Progenitor cell of endocrine pancreas (in vitro differentiated cells): ENCODE data around the gene FCGBP. TPM values are rescaled to one million over a fixed set of nuclear protein-coding genes. Genes with fewer than 3 reads are reported as not detected.
"Not testable (repeated sequence)": the region's sequence is repeated elsewhere in the genome, so short reads cannot be mapped to it uniquely, and the experiment has no call there.

Experiments used
- DNase-seq: peaks from one replicate; pipeline ENCODE4 v3.0.0; 2021; ENCODE audit warnings: low spot score; ENCODE audit not compliant: unreplicated experiment
- H3K27ac Mint-ChIP-seq: 2 replicates; pipeline ENCODE4 v1.8.0; 2021; ENCODE audit warnings: mild to moderate bottlenecking, moderate library complexity, mixed read lengths
- H3K27me3 Mint-ChIP-seq: 2 replicates; pipeline ENCODE4 v1.8.0; 2021; ENCODE audit warnings: mixed read lengths
- H3K36me3 Mint-ChIP-seq: 2 replicates; pipeline ENCODE4 v1.8.0; 2022; ENCODE audit warnings: mixed read lengths; ENCODE audit not compliant: insufficient read depth
- H3K4me1 Mint-ChIP-seq: 2 replicates; pipeline ENCODE4 v1.8.0; 2021; ENCODE audit warnings: low read depth, mixed read lengths
- H3K4me3 Mint-ChIP-seq: 2 replicates; pipeline ENCODE4 v1.8.0; 2021; ENCODE audit warnings: low read depth, mild to moderate bottlenecking, moderate library complexity, mixed read lengths
- H3K9me3 Mint-ChIP-seq: 2 replicates; pipeline ENCODE4 v1.8.0; 2021; ENCODE audit warnings: low read depth, mixed read lengths
- total RNA-seq: library from RNA; stranded (reverse); gene quantifications from 2 replicates; pipeline ENCODE4 v1.2.1, GENCODE V29; 2021
- TF ChIP-seq, protein P1 (sequence below): fragments of 200-600 bp; sonication (generic); IDR thresholded peaks from one replicate; pipeline ENCODE4 v1.5.0; 2021; ENCODE audit warnings: antibody characterized with exemption, mild to moderate bottlenecking; ENCODE audit not compliant: unreplicated experiment

FCGBP gene
- total RNA-seq, 1 donor from 2014 or later = 1.2 TPM

DNA sequence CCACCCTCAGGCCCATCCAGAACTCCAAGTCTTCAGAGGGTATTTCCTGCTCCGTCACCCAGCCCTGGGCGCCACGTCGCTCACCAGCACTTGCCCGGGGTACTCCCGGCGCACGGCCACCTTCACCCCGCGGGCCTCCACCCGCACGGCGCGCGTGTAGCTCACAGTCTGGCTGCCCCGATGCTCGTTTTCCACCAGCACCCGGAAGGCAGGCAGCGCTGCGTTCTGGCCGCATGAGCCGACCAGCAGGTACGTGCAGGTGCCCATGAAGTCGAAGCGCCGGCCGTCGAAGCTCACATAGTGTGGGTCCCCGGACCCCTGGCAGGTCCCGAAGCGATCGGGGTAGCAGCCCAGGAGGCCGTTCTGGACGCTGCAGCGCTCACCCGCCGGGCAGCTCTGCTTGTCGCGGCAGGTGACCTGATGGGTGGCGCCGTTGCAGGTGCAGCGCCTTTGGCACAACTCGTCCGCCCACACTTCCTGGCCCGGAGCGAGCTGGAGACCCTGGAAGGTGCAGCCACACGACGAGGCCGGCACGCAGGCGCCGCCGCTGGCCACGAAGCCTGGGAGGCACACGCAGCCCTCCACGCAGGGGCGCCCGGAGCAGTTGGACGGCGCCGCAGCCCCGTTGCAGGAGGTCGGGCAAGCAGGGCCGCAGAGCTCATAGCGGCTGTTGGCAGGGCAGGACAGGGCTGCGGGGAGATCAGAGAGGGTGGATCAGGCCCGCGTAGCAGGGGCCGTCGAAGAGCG, 19.2 kb downstream of the FCGBP start:
- Mint-ChIP-seq H3K4me1 (peaks cover 2% of the 10 kb centered on the region), H3K4me3 (no peak overlapping the region), H3K9me3 (no peaks in the 10 kb centered on the region), H3K27ac (no peak overlapping the region), H3K27me3 (peaks cover 5% of the 10 kb centered on the region), H3K36me3 (no peaks in the 10 kb centered on the region)
- no peak for DNase-seq
- TF ChIP-seq, protein P1, sequence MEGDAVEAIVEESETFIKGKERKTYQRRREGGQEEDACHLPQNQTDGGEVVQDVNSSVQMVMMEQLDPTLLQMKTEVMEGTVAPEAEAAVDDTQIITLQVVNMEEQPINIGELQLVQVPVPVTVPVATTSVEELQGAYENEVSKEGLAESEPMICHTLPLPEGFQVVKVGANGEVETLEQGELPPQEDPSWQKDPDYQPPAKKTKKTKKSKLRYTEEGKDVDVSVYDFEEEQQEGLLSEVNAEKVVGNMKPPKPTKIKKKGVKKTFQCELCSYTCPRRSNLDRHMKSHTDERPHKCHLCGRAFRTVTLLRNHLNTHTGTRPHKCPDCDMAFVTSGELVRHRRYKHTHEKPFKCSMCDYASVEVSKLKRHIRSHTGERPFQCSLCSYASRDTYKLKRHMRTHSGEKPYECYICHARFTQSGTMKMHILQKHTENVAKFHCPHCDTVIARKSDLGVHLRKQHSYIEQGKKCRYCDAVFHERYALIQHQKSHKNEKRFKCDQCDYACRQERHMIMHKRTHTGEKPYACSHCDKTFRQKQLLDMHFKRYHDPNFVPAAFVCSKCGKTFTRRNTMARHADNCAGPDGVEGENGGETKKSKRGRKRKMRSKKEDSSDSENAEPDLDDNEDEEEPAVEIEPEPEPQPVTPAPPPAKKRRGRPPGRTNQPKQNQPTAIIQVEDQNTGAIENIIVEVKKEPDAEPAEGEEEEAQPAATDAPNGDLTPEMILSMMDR = no peak

- TF ChIP-seq, protein P1 = no peak
- Mint-ChIP-seq H3K9me3 (no peaks in the 10 kb centered on the region), H3K4me3 (no peak overlapping the region), H3K27ac (no peak overlapping the region), H3K27me3 (peaks cover 5% of the 10 kb centered on the region), H3K36me3 (no peaks in the 10 kb centered on the region), H3K4me1 (peaks cover 2% of the 10 kb centered on the region)
- DNase-seq = no peak
Measured at GRCh38 chr19:39913682-39914333, 20.6 kb downstream of the FCGBP start.

- TF ChIP-seq, protein P1 = no peak
- Mint-ChIP-seq H3K27ac (no peak overlapping the region), H3K4me3 (no peak overlapping the region), H3K27me3 (no peaks in the 10 kb centered on the region), H3K9me3 (no peaks in the 10 kb centered on the region), H3K4me1 (no peaks in the 10 kb centered on the region), H3K36me3 (no peaks in the 10 kb centered on the region)
- DNase-seq = no peak
Measured at GRCh38 chr19:39908803-39909202, 25.6 kb downstream of the FCGBP start.

DNA sequence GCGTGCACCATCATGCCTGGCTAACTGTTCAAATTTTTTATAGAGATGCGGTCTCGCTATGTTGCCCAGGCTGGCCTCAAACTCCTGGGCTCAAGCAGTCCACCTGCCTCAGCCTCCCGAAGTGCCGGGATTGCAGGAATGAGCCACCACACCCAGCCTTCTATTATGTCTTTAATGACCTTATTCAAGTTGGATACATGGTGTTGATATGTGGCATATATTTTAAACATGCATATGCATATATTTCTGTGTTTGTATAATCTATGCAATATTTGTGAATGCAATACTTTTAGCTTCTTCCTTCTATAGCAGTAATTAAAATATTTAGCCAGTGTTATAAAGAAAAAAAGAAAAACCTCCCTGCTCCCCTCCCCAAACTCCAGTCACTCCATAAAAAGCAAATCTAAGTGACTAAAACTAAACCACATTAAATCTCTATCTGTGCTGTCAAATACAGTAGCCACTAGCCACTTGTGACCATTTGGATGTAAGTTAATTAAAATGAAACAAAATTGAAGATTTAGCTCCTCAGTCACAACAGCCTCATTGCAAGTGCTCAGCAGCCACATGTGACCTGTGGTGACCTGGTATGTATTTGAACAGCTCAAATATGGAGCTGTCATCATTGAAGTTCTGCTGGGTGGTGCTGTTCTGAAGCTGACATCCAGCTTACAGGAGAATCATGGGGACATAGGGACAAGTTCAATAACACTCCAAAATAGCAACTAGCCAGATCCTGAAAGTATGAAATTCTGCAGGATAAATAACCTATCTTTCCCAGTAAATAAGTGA, 27.4 kb downstream of the FCGBP start:
- Mint-ChIP-seq H3K9me3 (no peaks in the 10 kb centered on the region), H3K27ac (no peak overlapping the region), H3K4me1 (no peaks in the 10 kb centered on the region)

DNA sequence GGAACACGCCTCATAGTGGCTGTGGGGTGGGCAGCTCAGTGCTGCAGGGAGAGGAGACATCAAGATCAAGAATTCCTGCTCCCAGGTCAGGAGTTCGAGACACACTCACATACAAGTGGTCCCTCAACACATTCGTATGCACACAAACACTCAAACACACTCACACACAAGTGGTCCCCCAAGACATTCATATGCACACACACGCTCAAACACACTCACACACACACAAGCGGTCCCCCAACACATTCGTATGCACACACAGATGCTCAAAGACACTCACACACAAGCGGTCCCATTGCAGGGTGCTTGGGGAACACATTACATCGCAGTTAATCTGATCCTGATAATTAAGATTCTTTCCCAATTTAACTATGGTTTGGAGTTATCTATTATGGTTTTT, 28.2 kb downstream of the FCGBP start:
- TF ChIP-seq, protein P1 = no peak
- H3K4me3 Mint-ChIP-seq = no peak overlapping the region
- no peak for DNase-seq
- no peaks in the 10 kb centered on the region for H3K27me3 Mint-ChIP-seq
- H3K9me3 Mint-ChIP-seq = no peaks in the 10 kb centered on the region
- H3K4me1 Mint-ChIP-seq = no peaks in the 10 kb centered on the region
- H3K36me3 Mint-ChIP-seq = no peaks in the 10 kb centered on the region
- no peak overlapping the region for H3K27ac Mint-ChIP-seq

More for the DNA sequence above, 27.4 kb downstream of the FCGBP start:
- no peak for DNase-seq
- TF ChIP-seq, protein P1 = no peak
- H3K36me3 Mint-ChIP-seq = no peaks in the 10 kb centered on the region
- H3K4me3 Mint-ChIP-seq = no peak overlapping the region
- H3K27me3 Mint-ChIP-seq = no peaks in the 10 kb centered on the region

GRCh38 chr19:39903486-39904091, 30.8 kb downstream of the FCGBP start:
- H3K36me3 Mint-ChIP-seq, DNase-seq, H3K27me3 Mint-ChIP-seq, H3K27ac Mint-ChIP-seq, H3K4me3 Mint-ChIP-seq, H3K9me3 Mint-ChIP-seq, H3K4me1 Mint-ChIP-seq: not testable (repeated sequence)

DNA sequence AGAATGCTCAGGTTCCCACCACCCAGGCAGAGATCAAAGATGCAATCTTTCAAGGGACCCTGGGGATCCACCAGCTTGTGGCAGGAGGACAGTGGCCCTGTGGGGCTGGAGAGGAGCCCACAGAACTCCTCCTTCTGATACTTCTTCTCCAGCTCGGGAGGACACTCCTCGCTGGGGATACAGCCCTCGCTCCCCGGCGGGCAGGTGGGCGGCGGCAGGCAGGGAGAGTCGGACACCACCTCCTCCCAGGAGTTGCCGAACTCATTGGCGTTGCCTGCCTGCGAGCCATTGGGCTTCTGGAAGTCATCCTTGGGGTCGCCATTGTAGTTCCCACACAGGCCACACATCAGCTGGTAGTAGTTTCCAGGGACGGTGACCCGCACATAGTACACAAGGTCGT, 32.1 kb downstream of the FCGBP start:
- H3K9me3 Mint-ChIP-seq, H3K4me3 Mint-ChIP-seq, DNase-seq, H3K4me1 Mint-ChIP-seq, H3K27ac Mint-ChIP-seq, H3K27me3 Mint-ChIP-seq, H3K36me3 Mint-ChIP-seq: not testable (repeated sequence)
